Skin epidermis (tissue), 12 donors: ENCODE data around the gene TDRD7.

Experiments used
- H3K27ac ChIP-seq, 21 experiments: fragments of 200-600 bp; sonication (generic) in 11 of 21; one replicate each; pipeline ENCODE4 v1.5.0; 2020; ENCODE audit warnings: mild to moderate bottlenecking in 3 of 21, inconsistent platforms in 2 of 21, moderate library complexity in 2 of 21
- H3K4me3 ChIP-seq, 7 experiments: fragments of 200-600 bp; sonication (generic) in 2 of 7; one replicate each; pipeline ENCODE4 v1.5.0; 2020; ENCODE audit warnings: inconsistent platforms in 2 of 7, mild to moderate bottlenecking in 2 of 7, moderate library complexity in 1 of 7

TDRD7 gene

DNA sequence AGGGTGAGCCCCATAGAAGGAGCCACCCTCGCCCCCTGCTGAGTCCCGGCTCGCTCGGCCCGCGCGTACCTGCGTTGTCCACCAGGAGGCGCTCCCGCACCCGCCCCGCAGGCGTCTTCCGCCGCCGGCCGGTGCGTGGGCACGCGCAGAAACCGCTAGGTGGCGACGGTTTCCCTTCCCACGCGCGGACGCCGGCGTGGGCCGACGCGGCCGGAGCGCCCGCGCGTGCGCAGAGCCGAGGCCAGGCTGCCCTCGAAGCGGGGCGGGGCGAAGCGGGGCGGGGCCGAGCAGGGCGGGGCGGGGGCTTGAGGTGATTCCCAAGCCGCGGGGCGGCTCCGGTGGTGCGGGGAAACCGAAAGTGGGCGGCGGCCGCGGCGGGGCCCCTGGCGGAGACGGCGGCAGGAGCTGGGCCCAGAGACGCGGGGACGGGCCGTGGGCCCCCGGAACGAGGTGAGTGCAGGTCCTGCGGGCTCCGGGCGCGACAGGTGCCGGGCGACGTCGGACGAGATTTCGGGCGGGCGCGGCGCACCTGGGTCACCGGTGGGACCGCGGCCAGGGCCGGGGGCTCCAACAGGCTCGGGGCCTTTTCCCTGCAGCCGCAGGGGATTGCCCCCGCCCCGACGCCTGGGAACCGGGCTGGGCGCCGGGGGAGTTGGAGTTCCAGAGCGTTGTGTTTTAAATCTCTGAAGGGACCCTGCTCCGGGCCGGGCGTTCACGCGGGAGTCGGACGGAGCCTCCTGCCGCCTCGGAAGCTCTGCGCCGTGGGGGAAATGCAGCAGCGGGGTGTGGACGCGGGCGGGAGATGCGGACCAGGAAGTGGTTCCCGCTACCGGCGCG, at the start of gene TDRD7:
Gene TDRD7 (plus strand): TSS at position 308 of the 837 bp plus-strand sequence. CDS start 16,370 bp downstream, outside the sequence.
- Histone ChIP-seq H3K27ac (peak within 1 kb of the TSS; percentile 70 to 93 (median 86)), H3K4me3 (peak within 1 kb of the TSS; percentile 90 to 100 (median 97))

DNA sequence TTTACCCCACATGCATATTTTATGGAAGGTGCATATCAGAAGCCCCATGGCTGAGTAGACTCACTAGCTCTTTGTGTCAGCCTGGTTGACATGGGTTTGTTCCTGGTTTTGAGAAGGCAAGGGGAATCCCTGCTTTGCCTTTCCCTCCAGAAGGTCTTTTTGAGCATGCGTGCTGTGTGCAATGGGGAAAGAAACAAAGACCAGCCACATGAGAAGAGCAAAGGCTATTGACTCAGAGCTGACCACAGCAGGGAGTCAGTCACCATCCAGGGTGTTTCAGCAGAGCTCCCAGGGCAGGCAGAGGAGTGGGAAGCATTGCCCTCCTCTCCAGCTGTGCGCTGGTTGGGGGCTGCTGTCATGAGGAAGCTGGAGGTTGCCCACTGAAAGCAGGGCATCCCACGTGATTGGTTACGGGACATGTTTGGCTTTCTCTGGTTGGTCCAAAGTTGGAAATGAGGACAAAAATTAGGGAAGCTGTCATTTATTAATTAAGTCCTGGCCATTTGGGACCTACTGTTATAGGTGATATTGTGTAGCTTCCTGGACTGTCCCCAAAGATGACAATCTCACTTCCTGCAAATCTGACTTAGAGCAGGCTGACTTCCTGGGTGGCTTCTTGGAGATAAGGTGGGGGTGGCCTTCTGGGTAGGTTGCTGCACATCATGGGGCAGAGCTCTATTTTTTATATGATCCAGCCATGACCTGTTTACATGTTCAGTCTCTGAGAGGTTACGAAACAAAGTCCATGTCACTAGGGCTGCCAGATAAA, 48.9 kb upstream of the TDRD7 start:
- Histone ChIP-seq H3K27ac (no peak overlapping the region), H3K4me3 (no peak overlapping the region)

- Histone ChIP-seq H3K4me3 (no peak overlapping the region), H3K27ac (no peak overlapping the region)
Measured at GRCh38 chr9:97363661-97364299, 48.1 kb upstream of the TDRD7 start.

- Histone ChIP-seq H3K27ac (no peak overlapping the region), H3K4me3 (no peak overlapping the region)
Measured at GRCh38 chr9:97364769-97365490, 47.0 kb upstream of the TDRD7 start.

DNA sequence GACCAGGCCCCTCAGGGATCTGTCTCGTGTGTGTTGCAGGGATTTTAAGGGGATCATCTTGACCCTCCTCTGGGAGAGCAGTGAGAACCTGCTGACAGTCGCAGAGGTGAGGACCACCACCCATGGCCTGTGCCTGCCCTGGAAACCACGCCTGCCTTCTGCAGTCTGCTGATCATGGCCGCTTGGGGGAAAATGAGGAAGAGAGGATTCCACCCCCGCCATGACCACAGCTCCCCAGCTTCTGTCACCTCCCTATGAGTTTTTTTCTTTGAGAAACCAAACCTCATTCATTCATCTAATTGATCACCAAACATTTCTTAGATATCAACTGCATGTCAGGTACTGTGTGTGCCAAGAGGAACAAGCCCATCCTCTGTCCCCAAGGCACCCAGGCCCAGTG, 46.3 kb upstream of the TDRD7 start:
- H3K4me3 ChIP-seq = no peak overlapping the region
- H3K27ac ChIP-seq = no peak overlapping the region

- Histone ChIP-seq H3K4me3 (no peak overlapping the region), H3K27ac (no peak overlapping the region)
Measured at GRCh38 chr9:97366476-97366875, 45.4 kb upstream of the TDRD7 start.

DNA sequence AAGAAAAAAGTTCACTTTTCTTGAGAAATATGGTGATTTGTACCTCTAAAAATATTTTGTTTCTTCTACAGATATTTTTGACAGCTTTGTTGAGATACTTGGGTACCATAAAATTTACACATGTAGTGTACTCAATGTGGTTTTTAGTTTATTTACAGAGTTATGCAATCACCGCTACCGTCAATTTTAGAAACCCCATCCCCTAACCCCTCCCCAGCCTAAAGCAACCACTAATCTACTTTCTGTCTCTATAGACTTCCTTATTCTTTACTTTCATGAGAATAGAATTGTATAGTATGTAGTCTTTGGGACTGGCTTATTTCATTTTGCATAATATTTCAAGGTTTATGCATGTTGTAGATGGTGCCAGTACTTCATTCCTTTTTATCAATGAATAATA, 45.0 kb upstream of the TDRD7 start:
- Histone ChIP-seq H3K27ac (no peak overlapping the region), H3K4me3 (no peak overlapping the region)

GRCh38 chr9:97367729-97368128, 44.2 kb upstream of the TDRD7 start:
- no peak overlapping the region for H3K4me3 ChIP-seq
- H3K27ac ChIP-seq = no peak overlapping the region

DNA sequence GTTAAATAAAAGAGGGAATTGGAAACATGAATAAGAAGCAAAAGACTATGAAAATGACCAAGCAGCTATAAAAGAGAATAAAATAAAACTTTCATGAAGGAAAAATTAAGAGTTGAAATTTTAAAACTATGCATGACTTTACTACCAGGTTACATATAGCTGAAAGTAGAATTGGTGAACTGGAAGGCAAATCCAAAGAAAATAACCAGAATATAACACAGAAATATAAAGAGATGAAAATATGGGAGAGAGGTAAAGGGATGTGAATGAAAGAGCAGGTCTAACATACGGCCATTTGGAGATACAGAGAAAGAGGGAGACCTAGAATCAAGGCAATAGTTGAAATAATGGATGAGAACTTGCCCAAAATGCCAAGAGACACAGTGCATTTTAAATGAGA, 42.9 kb upstream of the TDRD7 start:
- H3K4me3 ChIP-seq = no peak overlapping the region
- no peak overlapping the region for H3K27ac ChIP-seq

GRCh38 chr9:97372580-97372979, 39.3 kb upstream of the TDRD7 start:
- Histone ChIP-seq H3K4me3 (no peak overlapping the region), H3K27ac (no peak overlapping the region)

DNA sequence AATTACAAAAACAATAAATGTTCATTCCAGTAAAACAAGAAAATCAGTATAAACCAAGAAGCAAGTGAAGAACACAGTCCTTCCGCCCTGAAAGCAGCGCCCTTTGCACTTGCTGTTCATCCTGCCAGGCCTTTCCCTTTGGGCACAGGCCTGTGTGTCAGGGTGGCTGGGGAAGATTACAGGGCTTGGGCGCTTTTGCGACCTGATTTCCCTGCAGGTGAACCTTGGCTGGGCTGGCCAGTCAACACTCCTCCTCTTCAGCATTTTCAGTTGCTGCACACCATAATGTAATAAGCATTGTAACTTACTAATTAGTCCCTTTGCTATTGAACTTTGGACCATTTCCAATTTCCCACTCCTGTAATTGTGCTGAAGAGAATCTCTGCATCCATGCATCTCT, 38.6 kb upstream of the TDRD7 start:
- Histone ChIP-seq H3K27ac (no peak overlapping the region), H3K4me3 (no peak overlapping the region)

GRCh38 chr9:97374811-97375210, 37.1 kb upstream of the TDRD7 start:
- Histone ChIP-seq H3K4me3 (no peak overlapping the region), H3K27ac (no peak overlapping the region)

DNA sequence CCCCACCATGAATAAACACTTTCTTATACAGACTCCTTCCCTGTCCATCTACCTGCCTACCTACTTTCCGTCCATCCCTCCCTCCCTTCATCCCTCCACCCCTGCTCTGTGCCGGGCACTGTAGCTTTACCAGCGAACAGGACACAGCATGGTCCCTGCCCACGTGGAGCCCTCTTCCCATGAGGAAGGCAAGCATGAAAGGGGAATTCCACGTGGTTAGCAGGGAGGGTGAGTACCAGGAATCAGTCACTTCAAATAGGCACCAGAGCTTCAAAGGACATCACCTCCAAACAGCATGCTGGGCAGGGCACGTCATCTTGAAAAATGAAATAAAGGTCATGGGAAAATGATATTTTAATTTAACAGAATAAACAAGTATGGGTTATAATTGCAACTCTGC, 35.0 kb upstream of the TDRD7 start:
- Histone ChIP-seq H3K4me3 (no peak overlapping the region), H3K27ac (no peak overlapping the region)

- no peak overlapping the region for H3K4me3 ChIP-seq
- H3K27ac ChIP-seq = no peak overlapping the region
Measured at GRCh38 chr9:97382099-97382718, 29.7 kb upstream of the TDRD7 start.

- Histone ChIP-seq H3K27ac (no peak overlapping the region), H3K4me3 (no peak overlapping the region)
Measured at GRCh38 chr9:97384406-97385262, 27.3 kb upstream of the TDRD7 start.

- H3K27ac ChIP-seq = no peak overlapping the region
- no peak overlapping the region for H3K4me3 ChIP-seq
Measured at GRCh38 chr9:97385626-97386264, 26.2 kb upstream of the TDRD7 start.

DNA sequence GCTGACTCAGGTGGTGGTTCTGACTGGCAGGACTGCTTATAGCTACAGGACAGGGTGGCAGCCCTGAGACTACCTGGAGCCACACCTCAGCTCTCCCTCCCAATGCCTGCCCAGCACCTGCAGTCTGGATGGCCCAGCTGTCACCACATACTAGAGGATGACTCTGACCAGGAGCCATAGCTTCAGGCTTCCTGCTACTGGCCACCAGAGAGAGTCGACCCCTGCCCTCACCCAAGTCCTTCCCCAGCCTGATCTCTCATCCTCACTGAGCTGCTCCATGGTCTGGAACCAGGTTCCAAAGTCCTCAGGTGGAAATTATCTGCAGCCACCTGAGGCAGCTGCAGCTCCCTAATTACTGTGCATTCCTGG, 25.6 kb upstream of the TDRD7 start:
- no peak overlapping the region for H3K4me3 ChIP-seq

More for the DNA sequence above, 25.6 kb upstream of the TDRD7 start:
- H3K27ac ChIP-seq = no peak overlapping the region
